Caco-2 (cell line): ENCODE data around the gene BRF1. TPM values are rescaled to one million over a fixed set of nuclear protein-coding genes. Genes with fewer than 3 reads are reported as not detected.

ENCODE experiments used
- BruUV-seq: library from RNA; stranded (reverse); fragments of 400-500 nt; replicated peaks from 2 replicates; lab custom pipeline; 2021; lab: Mats Ljungman, UMichigan
- CTCF ChIA-PET: fragments of 300-600 bp; sonication (Branson Sonifier 250); formaldehyde crosslinking; loops from one replicate; lab custom pipeline; 2022; ENCODE audit warnings: antibody characterized with exemption; lab: Charles Lee
- POLR2A ChIA-PET: fragments of 300-600 bp; sonication (Branson Sonifier 250); formaldehyde crosslinking; loops from one replicate; lab custom pipeline; 2022; ENCODE audit warnings: antibody characterized with exemption; lab: Charles Lee
- DNase-seq, 2 experiments: peaks; one replicate each; pipeline versions ENCODE4 v3.0.0 to v3.0.0-alpha.2; 2020 to 2022
- H3K27me3 ChIP-seq: replicated peaks from 2 replicates; pipeline ENCODE4 v1.6.0; 2011; ENCODE audit warnings: low read length; ENCODE audit not compliant: control insufficient read depth, insufficient read depth
- H3K36me3 ChIP-seq: 2 replicates; pipeline ENCODE4 v1.5.1; 2011; ENCODE audit warnings: low read length; ENCODE audit not compliant: control insufficient read depth, insufficient read depth
- H3K4me1 ChIP-seq: fragments of 250-450 bp; sonication (Bioruptor Pico); 2 replicates; pipeline ENCODE4 v1.5.1; 2020; ENCODE audit warnings: mild to moderate bottlenecking
- H3K4me3 ChIP-seq: 2 replicates; pipeline ENCODE4 v1.5.1; 2011; ENCODE audit warnings: low read depth, mild to moderate bottlenecking, control low read depth, low read length
- H3K9me3 ChIP-seq: fragments of 250-450 bp; sonication (Bioruptor Pico); 2 replicates; pipeline ENCODE4 v1.5.1; 2020; ENCODE audit warnings: mild to moderate bottlenecking, moderate library complexity
- H3K27ac Mint-ChIP-seq: one replicate; pipeline ENCODE4 v1.8.0; 2022; ENCODE audit warnings: mixed read lengths; ENCODE audit not compliant: unreplicated experiment
- H3K27me3 Mint-ChIP-seq: one replicate; pipeline ENCODE4 v1.8.0; 2022; ENCODE audit warnings: mixed read lengths; ENCODE audit not compliant: insufficient read depth, unreplicated experiment
- H3K36me3 Mint-ChIP-seq: one replicate; pipeline ENCODE4 v1.8.0; 2022; ENCODE audit warnings: mild to moderate bottlenecking, mixed read lengths; ENCODE audit not compliant: insufficient read depth, unreplicated experiment
- H3K4me1 Mint-ChIP-seq: one replicate; pipeline ENCODE4 v1.8.0; 2022; ENCODE audit warnings: low read depth, mixed read lengths; ENCODE audit not compliant: unreplicated experiment
- H3K4me3 Mint-ChIP-seq: one replicate; pipeline ENCODE4 v1.8.0; 2022; ENCODE audit warnings: mild to moderate bottlenecking, moderate library complexity, mixed read lengths; ENCODE audit not compliant: unreplicated experiment
- H3K9me3 Mint-ChIP-seq: one replicate; pipeline ENCODE4 v1.8.0; 2022; ENCODE audit warnings: mixed read lengths; ENCODE audit not compliant: unreplicated experiment
- intact Hi-C: fragments of 100-400 bp; cut with micrococcal nuclease; formaldehyde crosslinking; loops from one replicate; pipeline ENCODE4 v1.10.0; 2022; ENCODE audit not compliant: unreplicated experiment
- total RNA-seq: library from RNA; stranded (reverse); gene quantifications from 2 replicates; pipeline ENCODE4 v1.2.3, GENCODE V29; 2022
- TF ChIP-seq, protein P1 (sequence below), 2 experiments: fragments of 200-600 bp in 1 of 2; IDR thresholded peaks; 1 replicate in 1 of 2; 2 replicates in 1 of 2; pipeline versions ENCODE4 v1.5.1 to v1.8.0; 2011 to 2022; ENCODE audit warnings: antibody characterized with exemption in 1 of 2, control low read depth in 1 of 2, inconsistent platforms in 1 of 2, low read depth in 1 of 2, low read length in 1 of 2, mild to moderate bottlenecking in 1 of 2, moderate library complexity in 1 of 2; ENCODE audit not compliant: insufficient read depth in 1 of 2, severe bottlenecking in 1 of 2, unreplicated experiment in 1 of 2

BRF1 gene
- total RNA-seq, 1 experiment from 2014 or later, result 43.6 TPM

DNA sequence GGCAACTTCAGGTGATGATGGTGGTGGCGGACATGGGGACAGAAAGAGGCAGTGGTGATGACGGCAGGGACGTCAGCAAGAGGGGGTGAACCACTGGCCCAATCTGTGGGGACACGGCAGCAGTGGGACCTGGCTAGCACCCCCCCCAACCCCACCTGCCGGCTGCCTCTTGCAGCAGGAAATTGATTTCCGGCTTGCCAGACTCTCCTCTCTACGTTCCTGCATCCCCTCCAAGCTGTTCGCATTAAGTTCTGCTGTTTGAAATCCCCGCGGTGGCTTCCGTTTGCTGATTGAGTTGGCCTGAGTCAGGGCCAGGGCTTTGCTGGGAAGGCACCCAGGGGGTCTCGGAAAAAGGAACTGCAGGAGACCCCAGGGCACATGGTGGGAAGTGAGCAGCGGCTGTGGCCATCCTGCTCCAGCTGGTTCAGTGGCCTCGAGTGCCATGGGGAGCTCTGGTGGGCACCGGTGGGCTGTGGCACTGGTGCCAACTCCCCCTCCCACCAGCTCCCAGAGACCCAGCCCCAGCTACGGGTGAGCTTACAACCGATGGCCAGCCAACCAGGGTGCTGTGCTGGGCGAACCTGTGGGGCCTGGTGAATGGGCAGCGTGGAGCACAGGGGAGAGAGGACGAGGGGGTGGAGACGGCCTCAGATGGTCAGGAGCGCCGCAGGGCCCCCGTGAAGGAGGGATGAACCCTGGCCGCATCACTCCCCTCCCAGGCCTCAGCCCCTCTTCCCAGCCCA lies 105.1 kb downstream of the BRF1 start:
- CTCF ChIA-PET, result no interaction called here
- H3K27me3 ChIP-seq, result no peaks in the 10 kb centered on the region; the same call in 1 of the 2 replicates

DNA sequence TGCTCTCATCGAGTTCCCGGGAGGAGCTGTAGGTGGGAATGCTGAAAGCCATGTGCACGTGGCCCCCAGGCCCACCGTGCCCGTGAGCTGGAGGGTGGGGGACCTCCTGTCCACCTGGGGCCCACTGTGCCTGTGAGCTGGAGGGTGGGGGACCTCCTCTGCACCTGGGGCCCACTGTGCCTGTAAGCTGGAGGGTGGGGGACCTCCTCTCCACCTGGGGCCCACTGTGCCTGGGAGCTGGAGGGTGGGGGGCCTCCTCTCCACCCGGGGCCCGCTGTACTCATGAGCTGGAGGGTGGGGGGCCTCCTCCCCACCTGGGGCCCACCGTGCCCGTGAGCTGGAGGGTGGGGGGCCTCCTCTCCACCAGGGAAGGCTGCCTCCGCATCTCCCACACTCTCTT lies 105.8 kb downstream of the BRF1 start:
- Mint-ChIP-seq H3K4me1 (peaks cover 6% of the 10 kb centered on the region), H3K27me3 (peaks cover 11% of the 10 kb centered on the region), H3K27ac (no peak overlapping the region), H3K36me3 (peaks cover 13% of the 10 kb centered on the region), H3K4me3 (peak overlapping the region; percentile 57), H3K9me3 (no peaks in the 10 kb centered on the region)
- Histone ChIP-seq H3K9me3 (no peaks in the 10 kb centered on the region), H3K36me3 (no peaks in the 10 kb centered on the region), H3K4me3 (no peak overlapping the region), H3K27me3 (no peaks in the 10 kb centered on the region; the same call in 1 of the 2 replicates), H3K4me1 (0 out of 2 replicates have a peak, but pooled peaks cover 3% of the 10 kb centered on the region)
- POLR2A ChIA-PET, result no interaction called here
- TF ChIP-seq, protein P1, sequence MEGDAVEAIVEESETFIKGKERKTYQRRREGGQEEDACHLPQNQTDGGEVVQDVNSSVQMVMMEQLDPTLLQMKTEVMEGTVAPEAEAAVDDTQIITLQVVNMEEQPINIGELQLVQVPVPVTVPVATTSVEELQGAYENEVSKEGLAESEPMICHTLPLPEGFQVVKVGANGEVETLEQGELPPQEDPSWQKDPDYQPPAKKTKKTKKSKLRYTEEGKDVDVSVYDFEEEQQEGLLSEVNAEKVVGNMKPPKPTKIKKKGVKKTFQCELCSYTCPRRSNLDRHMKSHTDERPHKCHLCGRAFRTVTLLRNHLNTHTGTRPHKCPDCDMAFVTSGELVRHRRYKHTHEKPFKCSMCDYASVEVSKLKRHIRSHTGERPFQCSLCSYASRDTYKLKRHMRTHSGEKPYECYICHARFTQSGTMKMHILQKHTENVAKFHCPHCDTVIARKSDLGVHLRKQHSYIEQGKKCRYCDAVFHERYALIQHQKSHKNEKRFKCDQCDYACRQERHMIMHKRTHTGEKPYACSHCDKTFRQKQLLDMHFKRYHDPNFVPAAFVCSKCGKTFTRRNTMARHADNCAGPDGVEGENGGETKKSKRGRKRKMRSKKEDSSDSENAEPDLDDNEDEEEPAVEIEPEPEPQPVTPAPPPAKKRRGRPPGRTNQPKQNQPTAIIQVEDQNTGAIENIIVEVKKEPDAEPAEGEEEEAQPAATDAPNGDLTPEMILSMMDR (IDR thresholded peaks at IDR 0.05; ENCODE audit: insufficient read depth in 1 of 2, low read depth in 1 of 2, low read length in 1 of 2, severe bottlenecking in 1 of 2, unreplicated experiment in 1 of 2), result no peak
- intact Hi-C loops, result no loop called here
- no TSS peak for BruUV-seq
- CTCF ChIA-PET, result interaction anchor here (0.7 kb wide), 1 partner anchor 19 kb away, joined by 4 read pairs; no protein-coding TSS in a partner anchor
- DNase-seq, result no peak

More for the DNA sequence above, 105.1 kb downstream of the BRF1 start:
- H3K4me3 ChIP-seq, result no peak overlapping the region
- no peak for DNase-seq
- intact Hi-C loops, result no loop called here
- TF ChIP-seq, protein P1 (IDR thresholded peaks at IDR 0.05; ENCODE audit: insufficient read depth in 1 of 2, low read depth in 1 of 2, low read length in 1 of 2, severe bottlenecking in 1 of 2, unreplicated experiment in 1 of 2), result no peak
- Mint-ChIP-seq H3K27ac (no peak overlapping the region), H3K4me1 (peaks cover 6% of the 10 kb centered on the region), H3K36me3 (peaks cover 17% of the 10 kb centered on the region), H3K27me3 (peaks cover 11% of the 10 kb centered on the region), H3K9me3 (no peaks in the 10 kb centered on the region), H3K4me3 (peak overlapping the region; percentile 57)
- BruUV-seq, result no TSS peak
- POLR2A ChIA-PET, result no interaction called here
- no peaks in the 10 kb centered on the region for H3K36me3 ChIP-seq
- H3K9me3 ChIP-seq, result no peaks in the 10 kb centered on the region
- 0 out of 2 replicates have a peak, but pooled peaks cover 3% of the 10 kb centered on the region for H3K4me1 ChIP-seq

DNA sequence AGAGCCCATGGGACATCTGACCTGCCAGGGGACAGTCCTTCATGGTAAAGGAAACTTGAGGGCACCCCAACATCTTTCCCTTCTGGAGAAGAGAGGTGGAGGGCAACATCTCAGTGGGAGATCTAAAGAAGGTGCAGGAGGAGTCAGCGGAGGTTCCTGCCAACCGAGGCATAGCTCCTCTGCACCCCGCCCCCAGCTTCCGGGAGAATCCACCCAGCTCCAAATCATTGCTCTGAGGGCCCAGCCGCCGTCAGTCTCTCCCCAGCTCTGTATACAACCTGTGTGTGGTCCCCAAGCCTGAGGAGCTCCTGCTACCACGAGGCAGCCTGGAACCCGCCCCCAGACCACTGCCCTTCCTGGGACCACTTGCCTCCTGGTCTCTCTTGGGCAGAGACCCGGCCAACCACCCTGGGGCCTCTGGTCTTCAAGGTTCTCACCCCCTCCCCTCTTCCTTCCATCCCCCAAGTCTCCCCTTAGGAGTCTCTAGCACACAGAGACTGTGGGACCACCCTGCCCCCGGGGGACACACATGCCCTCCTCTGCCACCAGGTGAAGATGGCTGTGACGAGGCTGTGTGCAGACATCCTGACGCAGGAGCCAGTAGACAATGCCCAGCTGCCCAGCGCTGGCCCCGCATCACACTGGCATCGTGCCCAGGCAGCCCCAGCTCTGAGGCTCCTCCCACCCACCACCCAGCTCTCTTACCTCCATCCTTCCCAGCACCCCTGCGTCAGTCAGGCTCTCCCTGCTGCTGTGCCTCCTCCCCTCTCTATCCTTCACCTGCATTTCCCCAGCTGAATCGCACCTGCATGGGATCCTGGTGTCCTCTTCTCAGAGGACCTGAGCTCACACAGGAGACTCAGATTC lies 106.7 kb downstream of the BRF1 start:
- no peak overlapping the region for H3K4me3 ChIP-seq
- POLR2A ChIA-PET, result no interaction called here
- no peak overlapping the region for H3K4me3 Mint-ChIP-seq
- BruUV-seq, result no TSS peak
- intact Hi-C loops, result no loop called here
- no peak overlapping the region for H3K27ac Mint-ChIP-seq
- H3K36me3 ChIP-seq, result no peaks in the 10 kb centered on the region
- DNase-seq, result no peak
- no peaks in the 10 kb centered on the region; the same call in 1 of the 2 replicates for H3K27me3 ChIP-seq
- no peaks in the 10 kb centered on the region for H3K9me3 Mint-ChIP-seq
- H3K36me3 Mint-ChIP-seq, result peaks cover 6% of the 10 kb centered on the region
- no peaks in the 10 kb centered on the region for H3K4me1 Mint-ChIP-seq
- H3K4me1 ChIP-seq, result 0 out of 2 replicates have a peak, but pooled peaks cover 3% of the 10 kb centered on the region
- CTCF ChIA-PET, result interaction anchor here (0.6 to 0.7 kb wide), 2 partner anchors 20 to 312 kb away, joined by 3 to 4 read pairs; no protein-coding TSS in a partner anchor
- H3K9me3 ChIP-seq, result no peaks in the 10 kb centered on the region
- TF ChIP-seq, protein P1 (IDR thresholded peaks at IDR 0.05; ENCODE audit: insufficient read depth in 1 of 2, low read depth in 1 of 2, low read length in 1 of 2, severe bottlenecking in 1 of 2, unreplicated experiment in 1 of 2), result no peak
- peaks cover 7% of the 10 kb centered on the region for H3K27me3 Mint-ChIP-seq
